ENCODE measurements around the gene ZNF324B. TPM values are rescaled to one million over a fixed set of nuclear protein-coding genes. Genes with fewer than 3 reads are reported as not detected.

Gene ZNF324B
- total RNA-seq, 1 experiment from 2014 or later = 6.3 TPM

DNA sequence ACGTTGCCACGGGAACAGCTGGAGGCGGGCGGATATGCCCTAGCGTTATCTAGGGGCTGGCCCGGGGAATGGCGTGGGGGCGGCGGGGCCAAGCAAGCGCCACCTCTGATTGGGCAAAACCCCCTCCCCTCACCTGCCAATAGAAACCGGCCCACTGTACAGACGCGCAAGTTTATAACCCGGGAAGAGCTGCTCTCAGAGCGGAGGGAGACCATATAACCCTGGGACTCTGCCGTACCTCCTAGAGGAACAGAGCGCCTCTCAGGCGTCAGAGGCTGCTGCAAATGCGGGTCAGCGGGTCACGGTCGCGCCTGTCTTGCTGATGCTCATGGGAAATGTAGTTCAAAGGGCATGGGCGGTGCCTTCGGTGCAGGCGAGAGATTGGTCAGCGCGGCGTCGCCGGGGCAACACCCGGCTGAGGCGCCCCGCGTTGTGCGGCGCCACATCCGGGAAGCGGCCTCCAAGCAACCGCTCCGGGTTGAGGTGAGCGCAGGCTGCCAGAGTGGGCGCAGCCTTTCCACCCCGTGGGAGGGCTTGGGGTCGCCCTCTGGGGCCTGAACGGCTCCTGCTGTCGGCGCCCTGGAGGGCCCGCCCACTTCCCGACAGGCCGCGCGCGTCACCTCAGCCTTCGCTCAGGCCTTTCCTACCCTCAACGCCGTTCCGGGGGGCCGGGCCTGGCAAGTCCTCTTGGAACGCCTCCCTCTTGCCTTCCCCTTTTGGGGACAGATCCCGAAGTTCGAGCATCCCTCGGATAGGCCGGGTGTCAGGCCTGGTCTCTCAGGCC lies 24.5 kb downstream of the ZNF324B start, which contains the start of gene ZNF446:
Gene ZNF446, plus strand, starts transcription at position 639 of the 784 bp plus-strand sequence. CDS start 867 bp downstream, outside the sequence.
- H3K4me3 Mint-ChIP-seq = peak within 1 kb of the TSS; percentile 88 to 94
- H2BK15ac ChIP-seq (ENCODE audit: low read depth, low read length) = no peak within 1 kb of the TSS
- peaks cover 7% of the 10 kb centered on the region for H3K23me2 ChIP-seq (ENCODE audit: insufficient read length, low read depth, low read length, poor library complexity, severe bottlenecking)
- no peaks in the 10 kb centered on the region for H4K20me1 ChIP-seq (ENCODE audit: control insufficient read depth, insufficient read depth, insufficient read length)
- H3K9me3 Mint-ChIP-seq = no peaks in the 10 kb centered on the region
- DNase-seq = peak; percentile 97
- H3K9ac ChIP-seq (ENCODE audit: extremely low read depth, insufficient read length, low read length) = peak within 1 kb of the TSS; percentile 27
- H3K36me3 Mint-ChIP-seq (ENCODE audit: insufficient read depth in 1 of 3, low read depth in 3 of 3) = peaks cover under 1 to 20% (median 4%) of the 10 kb centered on the region in 3 experiments; a peak in 6 of 7 replicates
- H4K8ac ChIP-seq (replicated peaks; ENCODE audit: insufficient read length, low read depth, low read length) = no peak within 1 kb of the TSS
- no peak within 1 kb of the TSS for H2BK20ac ChIP-seq (ENCODE audit: low read depth, low read length, poor library complexity, severe bottlenecking)
- H3K79me1 ChIP-seq (ENCODE audit: insufficient read depth, low read depth, low read length, poor library complexity, severe bottlenecking) = no peaks in the 10 kb centered on the region
- H2AFZ ChIP-seq (ENCODE audit: low read length) = peak within 1 kb of the TSS; percentile 84
- no peak within 1 kb of the TSS for H3K27ac ChIP-seq (ENCODE audit: insufficient read length, low read depth, low read length)
- H3K9me3 ChIP-seq (ENCODE audit: control insufficient read depth, low read depth, low read length) = no peaks in the 10 kb centered on the region
- no CpG with 5 or more reads among the region's 64 CpGs for WGBS (ENCODE audit: extremely low coverage, insufficient read length, low lambda C conversion rate)
- H3K18ac ChIP-seq (ENCODE audit: insufficient read length, low read depth, low read length) = peak within 1 kb of the TSS; percentile 70
- no peak within 1 kb of the TSS for H2AK5ac ChIP-seq (ENCODE audit: insufficient read length, low read length)
- peaks cover 9 to 13% of the 10 kb centered on the region in 2 experiments for H3K4me1 Mint-ChIP-seq
- H3T11ph ChIP-seq (ENCODE audit: low read length) = no peak within 1 kb of the TSS
- H4K5ac ChIP-seq (ENCODE audit: insufficient read length, low read depth, low read length) = no peak within 1 kb of the TSS
- TF ChIP-seq, protein P1, sequence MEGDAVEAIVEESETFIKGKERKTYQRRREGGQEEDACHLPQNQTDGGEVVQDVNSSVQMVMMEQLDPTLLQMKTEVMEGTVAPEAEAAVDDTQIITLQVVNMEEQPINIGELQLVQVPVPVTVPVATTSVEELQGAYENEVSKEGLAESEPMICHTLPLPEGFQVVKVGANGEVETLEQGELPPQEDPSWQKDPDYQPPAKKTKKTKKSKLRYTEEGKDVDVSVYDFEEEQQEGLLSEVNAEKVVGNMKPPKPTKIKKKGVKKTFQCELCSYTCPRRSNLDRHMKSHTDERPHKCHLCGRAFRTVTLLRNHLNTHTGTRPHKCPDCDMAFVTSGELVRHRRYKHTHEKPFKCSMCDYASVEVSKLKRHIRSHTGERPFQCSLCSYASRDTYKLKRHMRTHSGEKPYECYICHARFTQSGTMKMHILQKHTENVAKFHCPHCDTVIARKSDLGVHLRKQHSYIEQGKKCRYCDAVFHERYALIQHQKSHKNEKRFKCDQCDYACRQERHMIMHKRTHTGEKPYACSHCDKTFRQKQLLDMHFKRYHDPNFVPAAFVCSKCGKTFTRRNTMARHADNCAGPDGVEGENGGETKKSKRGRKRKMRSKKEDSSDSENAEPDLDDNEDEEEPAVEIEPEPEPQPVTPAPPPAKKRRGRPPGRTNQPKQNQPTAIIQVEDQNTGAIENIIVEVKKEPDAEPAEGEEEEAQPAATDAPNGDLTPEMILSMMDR (conservative IDR thresholded peaks at IDR 0.05) = no peak
- no peak within 1 kb of the TSS for H3K23ac ChIP-seq (ENCODE audit: insufficient read length, low read depth, low read length)
- peak within 1 kb of the TSS; percentile 43 for H3K4me2 ChIP-seq (ENCODE audit: insufficient read depth, insufficient read length, low read length)
- no peaks in the 10 kb centered on the region for H3K79me2 ChIP-seq (ENCODE audit: insufficient read depth, low read length)
- no peak within 1 kb of the TSS for H3K56ac ChIP-seq (ENCODE audit: insufficient read length, low read depth, low read length)
- H3K27ac Mint-ChIP-seq = peak within 1 kb of the TSS; percentile 97 to 98 (median 98); a peak in 6 of 7 replicates
- no peak within 1 kb of the TSS for H2BK120ac ChIP-seq (ENCODE audit: low read depth, low read length, poor library complexity, severe bottlenecking)
- H3K4me1 ChIP-seq (ENCODE audit: insufficient read depth, low read length) = no peaks in the 10 kb centered on the region
- no peak within 1 kb of the TSS for H2BK12ac ChIP-seq (ENCODE audit: insufficient read length, low read depth, low read length)
- H2BK5ac ChIP-seq (ENCODE audit: insufficient read length, low read length) = no peak within 1 kb of the TSS
- no peak within 1 kb of the TSS for H3K4ac ChIP-seq (ENCODE audit: low read depth, low read length)
- peak within 1 kb of the TSS; percentile 74; the same call in 1 of the 2 replicates for H3K14ac ChIP-seq (ENCODE audit: insufficient read depth, low read length)
- no peaks in the 10 kb centered on the region for H3K27me3 ChIP-seq (ENCODE audit: insufficient read depth, low read length)
- no peaks in the 10 kb centered on the region; the same call in 1 of the 2 replicates for H3K27me3 Mint-ChIP-seq (ENCODE audit: low read depth)
- H4K91ac ChIP-seq (ENCODE audit: insufficient read length, low read depth, low read length) = no peak within 1 kb of the TSS
